RWPE2 (cell line): Measurements from ENCODE around the gene AOAH.

Experiments used
- ATAC-seq: fragments of 200-7000 bp; cut with Tn5 transposase; 3 replicates; pipeline ENCODE4 v1.9.1; 2021; ENCODE audit warnings: low read depth
- DNase-seq: peaks from one replicate; pipeline ENCODE4 v3.0.0-alpha.2; 2020; ENCODE audit warnings: low spot score
- H3K27ac ChIP-seq: fragments of 450-650 bp; 2 replicates; pipeline ENCODE4 v1.5.1; 2017; ENCODE audit warnings: mild to moderate bottlenecking; ENCODE audit not compliant: poor library complexity, severe bottlenecking
- H3K27me3 ChIP-seq: fragments of 250-450 bp; sonication (Bioruptor Pico); 2 replicates; pipeline ENCODE4 v1.5.1; 2021; ENCODE audit warnings: mild to moderate bottlenecking, moderate library complexity; ENCODE audit not compliant: insufficient read depth, poor library complexity, severe bottlenecking
- H3K36me3 ChIP-seq: fragments of 250-450 bp; sonication (Bioruptor Pico); 2 replicates; pipeline ENCODE4 v1.5.1; 2020; ENCODE audit warnings: low read depth, mild to moderate bottlenecking, moderate library complexity
- H3K4me1 ChIP-seq: fragments of 250-450 bp; sonication (Bioruptor Pico); 2 replicates; pipeline ENCODE4 v1.5.1; 2021; ENCODE audit warnings: mild to moderate bottlenecking, moderate library complexity; ENCODE audit not compliant: insufficient read depth, poor library complexity, severe bottlenecking
- H3K4me3 ChIP-seq: fragments of 250-450 bp; sonication (Bioruptor Pico); 2 replicates; pipeline ENCODE4 v1.5.1; 2021; ENCODE audit warnings: mild to moderate bottlenecking, moderate library complexity; ENCODE audit not compliant: severe bottlenecking
- H3K9me3 ChIP-seq: fragments of 250-450 bp; sonication (Bioruptor Pico); 2 replicates; pipeline ENCODE4 v1.5.1; 2021; ENCODE audit warnings: mild to moderate bottlenecking, moderate library complexity; ENCODE audit not compliant: severe bottlenecking
- TF ChIP-seq, protein P1 (sequence below): fragments of 450-650 bp; IDR thresholded peaks from one replicate; pipeline ENCODE4 v1.5.1; 2017; ENCODE audit warnings: mild to moderate bottlenecking, moderate library complexity; ENCODE audit not compliant: poor library complexity, severe bottlenecking

Gene AOAH

DNA sequence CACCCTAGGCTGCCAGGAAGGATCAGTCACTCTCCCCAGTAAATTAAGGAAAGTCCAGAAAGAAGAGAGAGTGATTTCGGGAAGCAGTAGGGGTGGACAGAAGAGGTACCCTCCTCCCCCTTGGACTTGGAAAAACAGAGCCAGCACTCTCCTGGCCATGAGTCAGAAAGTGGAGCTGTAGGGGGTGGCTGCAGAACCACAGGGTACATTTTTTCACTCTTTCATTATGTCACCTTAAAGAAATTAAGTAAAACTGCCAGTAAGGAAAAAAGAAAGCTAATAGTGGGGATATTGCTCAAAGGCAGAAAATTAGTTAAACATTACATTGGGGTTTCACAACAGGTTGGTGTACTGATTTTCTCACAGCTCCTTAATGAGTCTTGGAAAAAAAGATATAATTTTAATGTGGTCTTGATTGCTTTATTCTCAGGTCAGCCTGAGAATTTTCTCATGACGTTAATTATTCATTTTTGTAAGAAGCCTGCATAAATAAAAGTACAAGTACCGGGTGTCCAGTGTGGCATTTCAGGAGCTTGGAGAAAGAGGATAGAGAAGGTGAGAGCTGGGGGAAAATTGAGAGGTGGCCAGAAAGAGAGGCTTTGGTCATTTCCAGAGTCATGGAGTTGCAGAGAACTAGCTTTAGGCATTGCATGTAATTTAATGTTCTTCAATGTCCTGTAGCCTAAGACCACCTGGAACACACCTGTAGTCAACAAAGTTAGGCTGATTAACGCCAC is 23.2 kb upstream of the AOAH start:
- H3K27ac ChIP-seq: no peak overlapping the region
- H3K4me1 ChIP-seq: no peaks in the 10 kb centered on the region
- H3K36me3 ChIP-seq: no peaks in the 10 kb centered on the region
- H3K27me3 ChIP-seq: no peaks in the 10 kb centered on the region
- no peaks in the 10 kb centered on the region for H3K9me3 ChIP-seq
- H3K4me3 ChIP-seq: no peak overlapping the region
- ATAC-seq (no peak), DNase-seq (no peak)
- TF ChIP-seq, protein P1, sequence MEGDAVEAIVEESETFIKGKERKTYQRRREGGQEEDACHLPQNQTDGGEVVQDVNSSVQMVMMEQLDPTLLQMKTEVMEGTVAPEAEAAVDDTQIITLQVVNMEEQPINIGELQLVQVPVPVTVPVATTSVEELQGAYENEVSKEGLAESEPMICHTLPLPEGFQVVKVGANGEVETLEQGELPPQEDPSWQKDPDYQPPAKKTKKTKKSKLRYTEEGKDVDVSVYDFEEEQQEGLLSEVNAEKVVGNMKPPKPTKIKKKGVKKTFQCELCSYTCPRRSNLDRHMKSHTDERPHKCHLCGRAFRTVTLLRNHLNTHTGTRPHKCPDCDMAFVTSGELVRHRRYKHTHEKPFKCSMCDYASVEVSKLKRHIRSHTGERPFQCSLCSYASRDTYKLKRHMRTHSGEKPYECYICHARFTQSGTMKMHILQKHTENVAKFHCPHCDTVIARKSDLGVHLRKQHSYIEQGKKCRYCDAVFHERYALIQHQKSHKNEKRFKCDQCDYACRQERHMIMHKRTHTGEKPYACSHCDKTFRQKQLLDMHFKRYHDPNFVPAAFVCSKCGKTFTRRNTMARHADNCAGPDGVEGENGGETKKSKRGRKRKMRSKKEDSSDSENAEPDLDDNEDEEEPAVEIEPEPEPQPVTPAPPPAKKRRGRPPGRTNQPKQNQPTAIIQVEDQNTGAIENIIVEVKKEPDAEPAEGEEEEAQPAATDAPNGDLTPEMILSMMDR: no peak

DNA sequence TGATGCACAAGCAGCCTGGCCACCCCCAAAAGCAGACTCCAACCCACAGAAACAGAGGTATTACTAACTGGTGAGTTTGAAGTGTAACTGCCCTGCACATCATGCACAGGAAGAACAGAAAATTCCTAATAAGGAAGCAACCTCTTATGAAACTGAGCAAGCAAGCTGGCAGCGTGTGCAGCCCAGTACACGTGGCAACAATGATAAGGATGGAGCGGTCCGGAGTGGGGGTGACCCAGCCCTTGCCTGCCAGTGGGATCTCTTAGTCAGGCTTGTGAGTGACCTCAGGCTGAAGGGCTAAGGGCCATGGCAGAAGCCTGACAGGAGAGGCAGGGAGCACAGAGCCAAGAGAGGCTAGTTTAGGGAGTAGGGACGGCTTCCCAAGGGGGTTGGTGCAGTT is 22.1 kb upstream of the AOAH start:
- H3K27me3 ChIP-seq: no peaks in the 10 kb centered on the region
- TF ChIP-seq, protein P1: no peak

DNA sequence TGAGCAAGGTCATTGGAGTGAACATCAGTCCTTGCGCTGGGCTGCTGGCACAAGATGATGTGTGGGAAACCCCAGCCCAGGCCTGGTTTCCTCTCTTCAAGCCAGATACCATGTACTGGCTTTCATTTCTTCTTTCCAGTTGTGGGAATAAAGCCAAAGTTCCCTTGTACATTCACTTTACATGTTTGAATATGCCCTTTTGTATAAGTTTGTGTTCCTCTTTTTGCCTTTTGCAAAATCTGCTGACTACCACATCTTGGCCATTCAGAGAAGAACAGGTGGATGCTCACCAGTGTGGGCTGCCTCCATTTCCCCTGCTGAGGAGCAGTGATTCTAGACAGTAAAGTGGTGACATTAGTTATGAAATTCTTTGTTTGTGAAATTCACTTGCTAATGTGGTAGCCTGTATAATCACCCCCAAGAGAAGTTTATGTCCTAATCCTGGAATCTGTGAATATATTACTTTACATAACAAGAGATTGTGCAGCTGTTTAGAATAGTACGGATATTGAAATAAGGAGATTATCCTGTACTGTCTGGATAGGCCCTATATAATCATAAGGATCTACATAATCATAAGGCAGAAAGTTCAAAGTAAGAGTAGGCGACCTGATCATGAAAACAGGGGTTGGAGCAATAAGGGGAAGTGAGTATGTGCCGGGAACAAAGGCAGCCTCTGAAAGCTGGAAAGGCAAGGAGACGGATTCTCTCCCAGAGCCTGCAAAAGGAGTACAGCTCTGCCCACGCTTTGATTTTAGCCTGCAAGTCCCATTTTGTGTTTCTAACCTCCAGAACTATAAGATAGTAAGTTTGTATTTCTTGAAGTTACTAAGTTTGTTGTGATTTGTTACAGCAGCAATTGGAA is 18.8 kb upstream of the AOAH start:
- ATAC-seq (no peak), DNase-seq (no peak)
- Histone ChIP-seq H3K4me3 (no peak overlapping the region), H3K27ac (no peak overlapping the region), H3K4me1 (no peaks in the 10 kb centered on the region), H3K27me3 (no peaks in the 10 kb centered on the region), H3K36me3 (no peaks in the 10 kb centered on the region), H3K9me3 (no peaks in the 10 kb centered on the region)
- TF ChIP-seq, protein P1: no peak

More for the DNA sequence above, 22.1 kb upstream of the AOAH start:
- H3K27ac ChIP-seq: no peak overlapping the region
- no peak for DNase-seq
- H3K4me3 ChIP-seq: no peak overlapping the region
- ATAC-seq: no peak
- H3K9me3 ChIP-seq: no peaks in the 10 kb centered on the region
- H3K36me3 ChIP-seq: no peaks in the 10 kb centered on the region
- no peaks in the 10 kb centered on the region for H3K4me1 ChIP-seq

DNA sequence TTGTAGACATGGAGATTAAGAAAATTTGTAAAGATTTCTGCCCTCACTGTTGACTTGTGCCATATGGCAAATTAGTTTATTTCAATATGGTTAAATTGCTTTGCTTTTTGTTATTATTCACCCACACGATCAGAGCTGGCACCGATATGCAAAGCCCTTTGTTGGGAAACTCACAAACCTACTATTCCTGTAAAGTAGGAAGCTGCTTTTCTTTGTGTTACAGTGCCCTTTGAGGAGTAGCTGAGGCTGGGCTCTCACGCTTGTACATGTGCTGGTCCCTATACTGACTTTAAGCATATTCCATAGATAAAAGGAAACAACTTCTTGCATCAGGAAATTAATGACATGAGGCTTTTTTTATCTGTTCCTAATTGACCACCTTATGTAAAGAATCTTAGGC is 17.6 kb upstream of the AOAH start:
- Histone ChIP-seq H3K27me3 (no peaks in the 10 kb centered on the region), H3K9me3 (no peaks in the 10 kb centered on the region), H3K36me3 (no peaks in the 10 kb centered on the region), H3K4me1 (no peaks in the 10 kb centered on the region), H3K4me3 (no peak overlapping the region), H3K27ac (no peak overlapping the region)
- DNase-seq (no peak), ATAC-seq (no peak)
- TF ChIP-seq, protein P1: no peak
